ENCODE measurements around the gene ERC2. TPM values are rescaled to one million over a fixed set of nuclear protein-coding genes. Genes with fewer than 3 reads are reported as not detected.
A peak's percentile ranks its signal among the peaks of the same experiment; 100 is the strongest.

ERC2 gene
- total RNA-seq, 4 donors from 2014 or later, result 5.3 to 8.8 (median 7.8) TPM

GRCh38 chr3:55487381-55488241 is 980.7 kb downstream of the ERC2 start:
- intact Hi-C loops (cut with DNase I), result loop anchor here (10.0 kb wide), 1 partner anchor 257 kb away; no protein-coding TSS in a partner anchor
- no peaks in the 10 kb centered on the region for H3K27me3 ChIP-seq
- peak overlapping the region; percentile 27 to 90 (median 72) for H3K4me3 ChIP-seq (replicated peaks in 1 of 3)
- H3K36me3 ChIP-seq, result no peaks in the 10 kb centered on the region
- H3K27ac ChIP-seq, result peak overlapping the region; percentile 61 to 78 (median 74)
- WGBS, 2 donors, result 1% methylated on average over 45 to 48 of the region's 71 CpGs
- H3K4me1 ChIP-seq, result peaks cover 22 to 28% of the 10 kb centered on the region in 2 donors
- TF ChIP-seq POLR2A (IDR thresholded peaks at IDR 0.05) (no peak), CTCF (IDR thresholded peaks at IDR 0.05) (no peak)
- no peaks in the 10 kb centered on the region for H3K9me3 ChIP-seq
- peak; percentile 57 to 64 for DNase-seq

- peak; percentile 68 to 69 for DNase-seq
- H3K9me3 ChIP-seq, result no peaks in the 10 kb centered on the region
- H3K4me3 ChIP-seq (replicated peaks in 1 of 3), result peak within 1 kb of the TSS; percentile 27 to 90 (median 72)
- TF ChIP-seq POLR2A (IDR thresholded peaks at IDR 0.05), result peak in 1 of 2 donors; percentile 44
- no peak for TF ChIP-seq CTCF (IDR thresholded peaks at IDR 0.05)
- peak within 1 kb of the TSS; percentile 61 to 78 (median 74) for H3K27ac ChIP-seq
- H3K36me3 ChIP-seq, result no peaks in the 10 kb centered on the region
- peaks cover 22 to 28% of the 10 kb centered on the region in 2 donors for H3K4me1 ChIP-seq
- WGBS, 2 donors, result 1% methylated on average over 31 to 39 of the region's 52 CpGs
- intact Hi-C loops (cut with DNase I), result loop anchor here (10.0 kb wide), 1 partner anchor 258 kb away; no protein-coding TSS in a partner anchor
- H3K27me3 ChIP-seq, result no peaks in the 10 kb centered on the region
Measured at GRCh38 chr3:55486857-55487380, 981.3 kb downstream of the ERC2 start, which contains the start of gene WNT5A. TSS of gene WNT5A (minus strand) at chr3:55487306. CDS start at chr3:55486985, 321 bp downstream.

GRCh38 chr3:55486101-55486856 is 982.0 kb downstream of the ERC2 start:
- H3K9me3 ChIP-seq, result no peaks in the 10 kb centered on the region
- intact Hi-C loops (cut with DNase I), result loop anchor here (10.0 kb wide), 1 partner anchor 259 kb away; no protein-coding TSS in a partner anchor
- TF ChIP-seq POLR2A (IDR thresholded peaks at IDR 0.05), result peak in 1 of 2 donors; percentile 25
- no peak for TF ChIP-seq CTCF (IDR thresholded peaks at IDR 0.05)
- H3K4me3 ChIP-seq (replicated peaks in 1 of 3), result peak overlapping the region; percentile 27 to 90 (median 72)
- H3K4me1 ChIP-seq, result peaks cover 25 to 31% of the 10 kb centered on the region in 2 donors
- peak; percentile 85 to 86 for DNase-seq
- peak overlapping the region; percentile 61 to 78 (median 74) for H3K27ac ChIP-seq
- no peaks in the 10 kb centered on the region for H3K27me3 ChIP-seq
- no peaks in the 10 kb centered on the region for H3K36me3 ChIP-seq
- 1 to 2% methylated on average over 33 to 49 of the region's 49 CpGs for WGBS, 2 donors

- DNase-seq, result peak; percentile 80 to 85
- Histone ChIP-seq H3K27ac (peak overlapping the region; percentile 61 to 78 (median 74)), H3K27me3 (no peaks in the 10 kb centered on the region), H3K9me3 (no peaks in the 10 kb centered on the region), H3K4me3 (replicated peaks in 1 of 3) (peak overlapping the region in 2 of 3 donors; percentile 72 to 90), H3K36me3 (no peaks in the 10 kb centered on the region), H3K4me1 (peaks cover 15 to 28% of the 10 kb centered on the region in 2 donors)
- TF ChIP-seq CTCF (IDR thresholded peaks at IDR 0.05) (peak; percentile 47 to 96 (median 69)), POLR2A (IDR thresholded peaks at IDR 0.05) (peak in 1 of 2 donors; percentile 17)
- intact Hi-C loops (cut with DNase I), result loop anchor here (5.0 to 10.0 kb wide), 3 partner anchors 260 to 767 kb away; no protein-coding TSS in a partner anchor
- WGBS, 2 donors, result 5% methylated on average over 46 to 57 of the region's 57 CpGs
Measured at GRCh38 chr3:55484801-55485791, 983.2 kb downstream of the ERC2 start.
